ENCODE results near the gene MPP2.

- no peak for TF ChIP-seq TAF1 (IDR thresholded peaks at IDR 0.05; ENCODE audit: low read depth)
- TF ChIP-seq EP300 (conservative IDR thresholded peaks at IDR 0.05; ENCODE audit: poor library complexity, severe bottlenecking): no peak
- no peak for TF ChIP-seq CTCF (IDR thresholded peaks at IDR 0.05; ENCODE audit: poor library complexity, severe bottlenecking)
- TF ChIP-seq EZH2 (IDR thresholded peaks at IDR 0.05; ENCODE audit: borderline replicate concordance, insufficient read depth, low read length, poor library complexity, severe bottlenecking): no peak
- no peak for TF ChIP-seq POLR2AphosphoS5 (IDR thresholded peaks at IDR 0.05)
- TF ChIP-seq REST (IDR thresholded peaks at IDR 0.05; ENCODE audit: borderline replicate concordance): no peak
- no peak for TF ChIP-seq SMC3 (conservative IDR thresholded peaks at IDR 0.05; ENCODE audit: poor library complexity)
These were observed 25.0 kb upstream of the MPP2 start for GRCh38 chr17:43932357-43932756.
